Stimulated activated CD8-positive, alpha-beta memory T cell treated with anti-CD3 and anti-CD28 coated beads, Interleukin-7, amount 100 ng/mL, for 1 hour (primary cell): Measurements from ENCODE around the gene CFDP1.

Source experiments
- DNase-seq, 2 donors: peaks; one replicate each; pipeline ENCODE4 v3.0.0-alpha.2; 2020; ENCODE audit warnings: low read depth in 2 of 2

The CFDP1 gene

GRCh38 chr16:75432828-75433731 is at the start of gene CFDP1:
Gene CFDP1, minus strand, starts transcription at chr16:75433503. Its CDS starts 151 bp downstream, at chr16:75433352.
- peak; percentile 91 to 92 for DNase-seq

GRCh38 chr16:75482434-75483205 is 49.3 kb upstream of the CFDP1 start:
- DNase-seq, result no peak

GRCh38 chr16:75481475-75481874 is 48.2 kb upstream of the CFDP1 start:
- no peak for DNase-seq

- DNase-seq, result no peak
These were observed 46.2 kb upstream of the CFDP1 start for GRCh38 chr16:75479421-75479990.

- DNase-seq, result no peak
These were observed 45.4 kb upstream of the CFDP1 start for GRCh38 chr16:75478480-75479345.

- DNase-seq, result no peak
These were observed 44.6 kb upstream of the CFDP1 start for GRCh38 chr16:75477680-75478473.

GRCh38 chr16:75476817-75477216 is 43.5 kb upstream of the CFDP1 start:
- DNase-seq, result no peak

- no peak for DNase-seq
These were observed 42.1 kb upstream of the CFDP1 start for GRCh38 chr16:75475420-75475847.

GRCh38 chr16:75472908-75473877 is 39.9 kb upstream of the CFDP1 start:
- DNase-seq, result no peak

GRCh38 chr16:75471723-75472633 is 38.7 kb upstream of the CFDP1 start:
- peak; percentile 6 to 12 for DNase-seq

GRCh38 chr16:75466760-75467159 is 33.5 kb upstream of the CFDP1 start:
- DNase-seq, result no peak

- DNase-seq, result peak; percentile 96 to 97
These were observed 31.0 kb upstream of the CFDP1 start, which contains the start of gene TMEM170A for GRCh38 chr16:75464122-75464918. Gene TMEM170A, minus strand, starts transcription at chr16:75464689. Its CDS starts 89 bp downstream, at chr16:75464600.

GRCh38 chr16:75463389-75464121 is 30.3 kb upstream of the CFDP1 start:
- DNase-seq, result peak in 1 of 2 donors; percentile 7

- no peak for DNase-seq
These were observed 29.5 kb upstream of the CFDP1 start for GRCh38 chr16:75462806-75463205.

GRCh38 chr16:75461575-75461974 is 28.3 kb upstream of the CFDP1 start:
- DNase-seq, result no peak

- DNase-seq, result no peak
These were observed 27.1 kb upstream of the CFDP1 start for GRCh38 chr16:75460446-75460845.

GRCh38 chr16:75459691-75460090 is 26.4 kb upstream of the CFDP1 start:
- no peak for DNase-seq
